Inflammatory macrophage treated with lipopolysaccharide for 1 hour (primary cell): ENCODE measurements around the gene DGKZ.
"Not testable (repeated sequence)": the region's sequence is repeated elsewhere in the genome, so short reads cannot be mapped to it uniquely, and the experiment has no call there.

Source experiments
- DNase-seq, 2 donors: peaks; one replicate each; pipeline ENCODE4 v3.0.0-alpha.2; 2020 to 2022

DGKZ gene

GRCh38 chr11:46346886-46347636 lies at the start of gene DGKZ:
Gene DGKZ, plus strand, starts transcription at chr11:46347463. Its CDS starts 197 bp downstream, at chr11:46347660.
- DNase-seq = peak; percentile 75 to 93

GRCh38 chr11:46298699-46299433 lies 48.4 kb upstream of the DGKZ start:
- DNase-seq = peak; percentile 35 to 63

GRCh38 chr11:46299451-46299961 lies 47.8 kb upstream of the DGKZ start:
- DNase-seq = no peak

- DNase-seq = no peak
These were observed 47.0 kb upstream of the DGKZ start for GRCh38 chr11:46300270-46300669.

GRCh38 chr11:46302866-46303265 lies 44.4 kb upstream of the DGKZ start:
- DNase-seq = no peak

GRCh38 chr11:46304036-46304435 lies 43.2 kb upstream of the DGKZ start:
- DNase-seq = not testable (repeated sequence)

GRCh38 chr11:46304605-46305179 lies 42.6 kb upstream of the DGKZ start:
- no peak for DNase-seq

- peak; percentile 41 to 66 for DNase-seq
These were observed 42.0 kb upstream of the DGKZ start for GRCh38 chr11:46305295-46305694.

- no peak for DNase-seq
These were observed 40.9 kb upstream of the DGKZ start for GRCh38 chr11:46306296-46306853.

GRCh38 chr11:46307369-46307768 lies 39.9 kb upstream of the DGKZ start:
- no peak for DNase-seq

GRCh38 chr11:46307785-46308341 lies 39.4 kb upstream of the DGKZ start:
- DNase-seq = no peak

GRCh38 chr11:46308631-46309419 lies 38.4 kb upstream of the DGKZ start:
- DNase-seq = peak; percentile 27 to 81

- DNase-seq = peak in 1 of 2 donors; percentile 26
These were observed 37.4 kb upstream of the DGKZ start for GRCh38 chr11:46309814-46310259.

GRCh38 chr11:46315033-46315738 lies 32.1 kb upstream of the DGKZ start:
- DNase-seq = peak; percentile 56 to 95

GRCh38 chr11:46315783-46316563 lies 31.3 kb upstream of the DGKZ start:
- DNase-seq = no peak

GRCh38 chr11:46319074-46319453 lies 28.2 kb upstream of the DGKZ start:
- no peak for DNase-seq

GRCh38 chr11:46321757-46322156 lies 25.5 kb upstream of the DGKZ start:
- peak; percentile 79 to 94 for DNase-seq

- DNase-seq = no peak
These were observed 24.5 kb upstream of the DGKZ start for GRCh38 chr11:46322759-46323158.

- DNase-seq = no peak
These were observed 20.3 kb upstream of the DGKZ start for GRCh38 chr11:46326813-46327416.

- no peak for DNase-seq
These were observed 19.4 kb upstream of the DGKZ start for GRCh38 chr11:46327829-46328228.
